NT2/D1 (cell line): ENCODE measurements around the gene CA12.

ENCODE experiments used
- YY1 ChIP-seq: IDR thresholded peaks from 2 replicates; pipeline ENCODE4 v1.6.1; 2011; ENCODE audit not compliant: insufficient read length, insufficient read depth
- ZNF274 ChIP-seq: IDR thresholded peaks from 2 replicates; pipeline ENCODE4 v1.6.1; 2011; ENCODE audit warnings: mild to moderate bottlenecking, low read depth, low read length

GRCh38 chr15:63426552-63426951 lies 44.9 kb upstream of the CA12 start:
- no peak for TF ChIP-seq YY1
- no peak for TF ChIP-seq ZNF274
